RPMI7951 (cell line): ENCODE results near the gene ERN1. TPM values are rescaled to one million over a fixed set of nuclear protein-coding genes. Genes with fewer than 3 reads are reported as not detected.

ENCODE experiments used
- DNase-seq: peaks from one replicate; pipeline ENCODE4 v3.0.0-alpha.2; 2012; ENCODE audit warnings: low read depth
- total RNA-seq: library from RNA; depleted of rRNA; stranded (reverse); fragments of >200 nt; shearing (Covaris generic); gene quantifications from 2 replicates; pipeline ENCODE4 v1.2.3, GENCODE V29; 2014

Gene ERN1
- total RNA-seq, 1 experiment from 2014 or later, result 3.4 TPM

DNA sequence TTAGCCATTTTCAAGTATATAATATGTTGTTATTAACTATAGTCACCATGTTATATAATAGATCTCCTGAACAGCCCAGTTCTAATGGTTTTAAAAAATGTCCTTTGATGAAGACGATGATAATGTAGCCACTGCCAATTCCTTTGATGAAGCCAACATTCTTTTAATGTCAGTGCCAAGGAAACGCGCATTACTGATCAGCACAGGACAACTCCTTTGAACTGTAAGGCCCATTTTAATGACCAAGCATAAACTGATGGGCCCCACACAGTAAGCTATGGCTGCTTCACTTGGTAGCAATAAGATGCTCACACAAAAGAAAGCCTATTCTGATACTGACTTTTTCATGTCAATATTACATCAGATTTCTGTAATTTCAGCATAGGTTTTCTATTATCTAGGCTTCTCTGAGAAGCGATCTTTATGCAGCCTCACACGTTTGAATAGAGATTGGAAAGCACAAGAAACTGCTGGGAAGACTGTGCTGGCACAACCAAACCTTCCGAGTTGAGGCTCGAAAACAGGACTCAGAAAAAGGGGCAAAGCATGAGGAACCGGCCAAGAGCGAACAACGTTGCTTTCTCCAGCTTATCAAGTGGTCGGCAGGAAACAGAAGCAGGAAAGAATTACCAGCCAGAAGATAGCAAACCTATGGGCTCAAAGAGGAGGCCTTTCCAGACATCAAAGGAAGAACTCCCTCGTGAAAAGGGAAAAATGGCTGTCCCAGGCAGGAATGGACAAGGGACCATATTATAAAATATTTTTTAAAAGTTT, 19.4 kb downstream of the ERN1 start:
- DNase-seq, result no peak

DNA sequence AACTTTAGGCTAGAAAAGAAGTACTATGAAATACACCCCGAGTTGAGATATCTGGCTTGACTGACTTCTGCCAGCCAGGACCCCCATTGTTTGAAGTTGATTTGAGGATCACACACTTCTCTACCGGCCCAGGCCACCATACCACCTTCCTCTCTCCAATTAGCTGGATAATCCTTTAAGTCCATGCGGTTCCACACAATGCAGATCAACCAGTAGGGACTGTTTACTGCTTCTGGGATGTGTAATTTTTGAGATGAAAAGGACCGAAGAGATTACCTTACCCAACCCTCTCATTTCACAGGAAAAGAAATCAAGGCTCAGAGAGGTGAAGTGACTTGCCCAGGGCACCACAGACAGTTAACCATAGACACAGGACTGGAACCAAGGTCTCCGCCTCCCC, 20.5 kb downstream of the ERN1 start:
- DNase-seq, result no peak

DNA sequence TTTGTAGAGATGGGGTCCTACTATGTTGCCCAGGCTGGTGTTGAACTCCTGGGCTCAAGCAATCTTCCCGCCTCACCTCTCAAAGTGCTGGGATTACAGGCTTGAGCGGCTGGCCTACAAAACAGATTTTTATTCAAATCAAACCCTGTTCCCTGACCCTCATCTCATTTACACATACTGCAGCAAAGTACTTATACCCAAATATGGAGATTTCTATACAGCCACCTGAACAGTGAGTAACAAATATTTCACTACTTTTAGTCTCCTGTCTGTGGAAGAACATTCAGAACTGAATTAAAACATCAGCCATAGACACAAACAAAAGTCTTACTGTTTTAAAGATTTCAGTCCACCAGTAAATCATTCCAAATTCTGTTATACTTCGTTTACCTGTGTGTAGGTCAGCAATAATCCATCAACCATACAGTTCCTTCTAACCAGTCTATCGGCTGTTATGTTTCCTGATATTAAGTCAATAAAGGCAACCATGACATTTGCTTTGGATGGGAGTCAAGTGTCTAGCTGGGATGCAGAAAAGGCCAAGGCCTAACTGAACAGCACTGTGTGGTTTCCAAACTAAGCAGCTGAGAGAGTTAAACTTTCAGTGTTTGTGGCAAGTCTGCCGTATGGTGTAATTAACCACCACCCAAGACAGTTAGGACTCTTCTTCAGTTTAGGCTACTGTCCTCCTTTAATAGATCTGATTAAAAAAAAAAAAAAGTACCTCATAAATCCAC, 22.3 kb downstream of the ERN1 start:
- no peak for DNase-seq

DNA sequence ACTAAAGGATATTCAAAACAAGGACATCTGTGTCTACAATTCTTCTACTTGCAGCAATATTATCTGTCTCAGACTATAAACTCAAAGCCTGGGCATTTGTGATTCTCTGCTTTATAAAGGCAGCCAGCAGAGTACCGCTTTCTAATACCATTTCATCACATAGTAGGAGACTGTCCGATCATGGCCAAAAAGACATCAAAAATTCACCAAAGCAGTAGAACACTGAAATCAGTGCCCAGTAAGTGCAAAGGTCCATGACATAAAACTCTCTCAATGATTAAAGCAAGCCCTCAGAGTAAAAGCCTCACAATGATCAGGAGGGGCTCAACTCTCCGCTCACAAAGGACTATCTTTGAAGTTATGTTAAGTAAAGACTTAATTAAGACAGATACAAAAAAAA, 23.0 kb downstream of the ERN1 start:
- DNase-seq, result no peak

GRCh38 chr17:64103391-64104364, 26.3 kb downstream of the ERN1 start:
- DNase-seq, result peak; percentile 83

- no peak for DNase-seq
Observed at GRCh38 chr17:64102627-64103390, 27.1 kb downstream of the ERN1 start.

DNA sequence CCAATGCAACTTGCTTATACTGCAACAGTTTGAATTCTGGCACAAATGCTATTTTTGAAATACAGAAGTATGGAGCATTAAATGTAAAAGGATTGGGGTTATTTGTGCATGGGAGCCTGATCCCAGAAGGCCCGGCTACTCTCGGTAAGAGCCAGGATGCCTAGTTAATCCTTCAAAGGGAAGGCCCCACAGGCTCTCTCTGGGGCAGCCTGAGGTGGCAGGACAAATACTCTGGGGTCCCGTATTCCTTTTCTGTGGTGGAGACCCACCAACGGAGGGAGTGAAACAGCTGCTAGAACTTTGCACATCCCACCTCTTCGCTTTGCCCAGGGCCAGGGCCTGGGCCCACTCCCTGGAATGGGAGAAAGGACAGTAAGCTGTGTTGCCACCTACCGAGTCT, 30.4 kb downstream of the ERN1 start:
- no peak for DNase-seq

GRCh38 chr17:64097196-64097936, 32.6 kb downstream of the ERN1 start:
- peak; percentile 22 for DNase-seq

- DNase-seq, result no peak
Observed at GRCh38 chr17:64096037-64096436, 33.9 kb downstream of the ERN1 start.

DNA sequence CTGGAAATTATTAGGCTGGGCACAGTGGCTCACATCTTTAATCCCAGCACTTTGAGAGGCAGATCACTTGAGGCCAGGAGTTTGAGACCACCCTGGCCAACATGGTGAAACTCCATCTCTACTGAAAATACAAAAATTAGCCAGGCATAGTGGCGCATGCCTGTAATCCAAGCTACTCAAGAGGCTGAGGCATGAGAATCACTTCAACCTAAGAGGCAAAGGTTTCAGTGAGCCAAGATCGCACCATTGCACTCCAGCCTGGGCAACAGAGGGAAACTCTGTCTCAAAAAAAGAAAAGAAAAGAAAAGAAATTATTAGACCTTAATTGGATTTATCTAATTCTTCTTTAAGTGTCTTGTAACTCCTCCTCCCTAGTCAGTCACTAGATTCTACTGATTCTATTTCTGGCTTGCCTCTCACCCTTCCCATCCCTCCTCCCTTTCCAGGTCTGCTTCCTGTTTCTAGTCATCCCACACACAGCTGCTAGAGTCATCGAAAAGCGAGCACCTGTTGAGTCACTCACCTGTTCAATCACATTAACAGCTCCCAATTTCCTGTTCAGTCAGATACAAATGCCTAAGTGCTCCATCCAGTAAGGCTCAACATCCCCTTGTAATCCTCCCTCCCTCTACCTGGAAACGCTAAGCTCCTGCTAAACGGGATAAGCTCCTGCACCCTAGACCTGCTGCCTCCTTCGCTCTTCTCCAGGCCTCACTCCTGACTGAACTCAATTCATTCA, 34.6 kb downstream of the ERN1 start:
- no peak for DNase-seq

GRCh38 chr17:64094412-64094811, 35.5 kb downstream of the ERN1 start:
- DNase-seq, result no peak

- DNase-seq, result no peak
Observed at GRCh38 chr17:64092952-64093451, 36.9 kb downstream of the ERN1 start.

GRCh38 chr17:64092113-64092512, 37.8 kb downstream of the ERN1 start:
- no peak for DNase-seq

GRCh38 chr17:64091571-64091970, 38.4 kb downstream of the ERN1 start:
- no peak for DNase-seq

- DNase-seq, result peak; percentile 56
Observed at GRCh38 chr17:64091116-64091515, 38.8 kb downstream of the ERN1 start.

DNA sequence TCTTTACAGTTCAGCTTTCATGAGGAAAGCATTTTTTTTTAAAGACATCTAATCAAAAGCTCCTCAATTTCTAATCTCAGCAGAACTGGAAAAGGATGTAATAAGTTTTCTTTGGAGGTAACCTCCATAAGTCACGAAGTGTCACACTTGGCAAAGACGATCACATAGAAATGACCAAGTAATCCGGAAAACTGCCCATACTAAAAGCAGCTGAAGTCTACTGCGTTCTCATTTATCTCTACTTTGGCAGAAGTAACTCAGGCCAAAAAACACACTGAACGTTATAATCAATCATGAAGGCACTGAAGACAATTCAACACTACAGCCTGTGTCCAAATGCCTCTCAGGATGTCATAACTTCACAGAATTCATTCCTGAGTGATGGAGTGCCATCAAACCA, 39.8 kb downstream of the ERN1 start:
- no peak for DNase-seq

GRCh38 chr17:64087252-64088005, 42.5 kb downstream of the ERN1 start:
- DNase-seq, result no peak

GRCh38 chr17:64085650-64086005, 44.3 kb downstream of the ERN1 start:
- no peak for DNase-seq
